Loucy (cell line): ENCODE measurements around the gene CHPF2.

ENCODE experiments used
- CTCF ChIP-seq: fragments of 200-600 bp; sonication (generic); conservative IDR thresholded peaks from 2 replicates; pipeline ENCODE4 v1.5.1; 2014; ENCODE audit warnings: mild to moderate bottlenecking, antibody characterized with exemption, low read length
- EZH2phosphoT487 ChIP-seq: fragments of 200-600 bp; IDR thresholded peaks from 2 replicates; pipeline ENCODE4 v1.6.1; 2018; ENCODE audit warnings: antibody characterized with exemption, mild to moderate bottlenecking, moderate library complexity, borderline replicate concordance

GRCh38 chr7:151240536-151240935 lies 8.3 kb downstream of the CHPF2 start:
- no peak for TF ChIP-seq CTCF
- TF ChIP-seq EZH2phosphoT487: no peak
